Uterus (tissue), 4 donors: ENCODE measurements around the gene ITIH6. TPM values are rescaled to one million over a fixed set of nuclear protein-coding genes. Genes with fewer than 3 reads are reported as not detected.
"Not testable (repeated sequence)": the region's sequence is repeated elsewhere in the genome, so short reads cannot be mapped to it uniquely, and the experiment has no call there.

ENCODE experiments used
- DNase-seq, 2 donors: peaks; one replicate each; pipeline ENCODE4 v3.0.0-alpha.2; 2019 to 2020
- H3K27ac ChIP-seq, 2 donors: fragments of 200-600 bp; sonication (generic); 1 replicate in 1 of 2; 2 replicates in 1 of 2; pipeline ENCODE4 v1.5.1; 2016 to 2018
- H3K27me3 ChIP-seq, 2 donors: fragments of 200-600 bp; sonication (generic); one replicate each; pipeline ENCODE4 v1.5.1; 2018 to 2019; ENCODE audit warnings: control low read depth in 1 of 2
- H3K36me3 ChIP-seq, 2 donors: fragments of 200-600 bp; sonication (generic); one replicate each; pipeline ENCODE4 v1.5.1; 2019; ENCODE audit warnings: control low read depth in 1 of 2
- H3K4me1 ChIP-seq, 2 donors: fragments of 200-600 bp; sonication (generic); one replicate each; pipeline ENCODE4 v1.5.1; 2018 to 2019; ENCODE audit warnings: control low read depth in 1 of 2
- H3K4me3 ChIP-seq, 2 donors: fragments of 200-600 bp; sonication (generic); 1 replicate in 1 of 2; 2 replicates in 1 of 2; pipeline ENCODE4 v1.5.1; 2018 to 2019; ENCODE audit warnings: mild to moderate bottlenecking in 1 of 2
- H3K9me3 ChIP-seq, 2 donors: fragments of 200-600 bp; sonication (generic); one replicate each; pipeline ENCODE4 v1.5.1; 2019; ENCODE audit warnings: control low read depth in 1 of 2
- POLR2A ChIP-seq, 2 donors: fragments of 450-650 bp; IDR thresholded peaks; one replicate each; pipeline ENCODE4 v1.6.1; 2016; ENCODE audit warnings: antibody characterized with exemption in 2 of 2, mild to moderate bottlenecking in 1 of 2, moderate library complexity in 1 of 2
- intact Hi-C: fragments of 100-400 bp; cut with DNase I; formaldehyde crosslinking; loops from one replicate; pipeline ENCODE4 v1.15.1; 2023; ENCODE audit warnings: low total_unique reads
- total RNA-seq, 4 donors: library from RNA; depleted of rRNA in 3 of 4; stranded (reverse); fragments of >200 nt in 3 of 4; gene quantifications; one replicate each; pipeline versions ENCODE4 v1.1.0 to v1.2.4, GENCODE V29; 2014 to 2023
- TF ChIP-seq, protein P1 (sequence below), 4 experiments: fragments of 200-600 bp in 2 of 4; fragments of 450-650 bp in 2 of 4; sonication (generic) in 2 of 4; IDR thresholded peaks; one replicate each; pipeline ENCODE4 v1.5.1; 2016 to 2019; ENCODE audit warnings: antibody characterized with exemption in 4 of 4, mild to moderate bottlenecking in 2 of 4, moderate library complexity in 1 of 4
- donor health status: DM: yes; HTN: yes; CAD: no.

Gene ITIH6
- total RNA-seq, 4 donors from 2014 or later: not detected

DNA sequence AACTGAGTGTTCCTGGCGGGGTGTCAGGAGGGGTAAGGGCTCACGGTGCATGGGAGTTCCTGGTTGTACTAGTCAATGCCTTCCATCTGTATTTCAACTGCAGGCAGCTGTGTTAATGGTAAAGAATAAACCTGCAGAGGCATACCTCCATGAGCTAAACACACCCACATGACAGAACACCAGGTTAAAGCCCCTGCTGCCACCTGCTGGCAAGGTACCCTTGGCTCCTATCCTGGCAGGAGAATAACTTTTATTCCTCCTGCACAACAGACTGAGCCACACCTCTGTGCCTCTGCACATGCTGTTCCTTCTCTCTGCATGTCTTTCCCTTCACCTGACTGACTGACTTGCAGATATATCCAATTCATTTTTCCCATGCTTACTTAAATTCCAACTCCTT, 11.1 kb downstream of the ITIH6 start:
- no peaks in the 10 kb centered on the region for H3K27me3 ChIP-seq
- no peak overlapping the region for H3K4me3 ChIP-seq
- TF ChIP-seq POLR2A (IDR thresholded peaks at IDR 0.05): no peak
- TF ChIP-seq, protein P1, sequence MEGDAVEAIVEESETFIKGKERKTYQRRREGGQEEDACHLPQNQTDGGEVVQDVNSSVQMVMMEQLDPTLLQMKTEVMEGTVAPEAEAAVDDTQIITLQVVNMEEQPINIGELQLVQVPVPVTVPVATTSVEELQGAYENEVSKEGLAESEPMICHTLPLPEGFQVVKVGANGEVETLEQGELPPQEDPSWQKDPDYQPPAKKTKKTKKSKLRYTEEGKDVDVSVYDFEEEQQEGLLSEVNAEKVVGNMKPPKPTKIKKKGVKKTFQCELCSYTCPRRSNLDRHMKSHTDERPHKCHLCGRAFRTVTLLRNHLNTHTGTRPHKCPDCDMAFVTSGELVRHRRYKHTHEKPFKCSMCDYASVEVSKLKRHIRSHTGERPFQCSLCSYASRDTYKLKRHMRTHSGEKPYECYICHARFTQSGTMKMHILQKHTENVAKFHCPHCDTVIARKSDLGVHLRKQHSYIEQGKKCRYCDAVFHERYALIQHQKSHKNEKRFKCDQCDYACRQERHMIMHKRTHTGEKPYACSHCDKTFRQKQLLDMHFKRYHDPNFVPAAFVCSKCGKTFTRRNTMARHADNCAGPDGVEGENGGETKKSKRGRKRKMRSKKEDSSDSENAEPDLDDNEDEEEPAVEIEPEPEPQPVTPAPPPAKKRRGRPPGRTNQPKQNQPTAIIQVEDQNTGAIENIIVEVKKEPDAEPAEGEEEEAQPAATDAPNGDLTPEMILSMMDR (IDR thresholded peaks at IDR 0.05): no peak
- DNase-seq: no peak
- intact Hi-C loops: no loop called here
- no peaks in the 10 kb centered on the region for H3K4me1 ChIP-seq
- no peak overlapping the region for H3K27ac ChIP-seq
- H3K9me3 ChIP-seq: no peaks in the 10 kb centered on the region
- H3K36me3 ChIP-seq: no peaks in the 10 kb centered on the region

DNA sequence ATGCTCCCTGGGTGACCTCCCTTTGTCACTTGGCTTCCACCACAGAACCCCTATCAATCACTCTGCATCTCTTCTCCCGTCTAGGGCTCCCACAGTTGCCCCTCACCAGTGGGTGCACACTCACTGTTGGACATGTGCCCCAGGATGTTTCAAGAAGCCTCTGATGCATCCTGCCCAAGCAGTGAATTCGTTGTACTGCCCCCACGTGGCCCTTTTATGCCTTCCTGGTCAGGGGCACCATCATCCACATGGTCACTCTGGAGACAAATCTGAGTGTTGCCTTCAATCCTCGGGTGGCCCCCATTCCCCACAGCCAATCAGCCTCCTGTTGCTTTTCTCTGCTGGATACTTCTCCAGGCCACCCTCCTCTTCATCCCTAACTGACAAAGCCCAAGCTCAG, 12.2 kb downstream of the ITIH6 start:
- DNase-seq: no peak
- Histone ChIP-seq H3K9me3 (no peaks in the 10 kb centered on the region), H3K27me3 (no peaks in the 10 kb centered on the region), H3K4me3 (no peak overlapping the region), H3K36me3 (no peaks in the 10 kb centered on the region), H3K4me1 (no peaks in the 10 kb centered on the region), H3K27ac (no peak overlapping the region)
- intact Hi-C loops: no loop called here
- no peak for TF ChIP-seq POLR2A (IDR thresholded peaks at IDR 0.05)
- TF ChIP-seq, protein P1 (IDR thresholded peaks at IDR 0.05): no peak

DNA sequence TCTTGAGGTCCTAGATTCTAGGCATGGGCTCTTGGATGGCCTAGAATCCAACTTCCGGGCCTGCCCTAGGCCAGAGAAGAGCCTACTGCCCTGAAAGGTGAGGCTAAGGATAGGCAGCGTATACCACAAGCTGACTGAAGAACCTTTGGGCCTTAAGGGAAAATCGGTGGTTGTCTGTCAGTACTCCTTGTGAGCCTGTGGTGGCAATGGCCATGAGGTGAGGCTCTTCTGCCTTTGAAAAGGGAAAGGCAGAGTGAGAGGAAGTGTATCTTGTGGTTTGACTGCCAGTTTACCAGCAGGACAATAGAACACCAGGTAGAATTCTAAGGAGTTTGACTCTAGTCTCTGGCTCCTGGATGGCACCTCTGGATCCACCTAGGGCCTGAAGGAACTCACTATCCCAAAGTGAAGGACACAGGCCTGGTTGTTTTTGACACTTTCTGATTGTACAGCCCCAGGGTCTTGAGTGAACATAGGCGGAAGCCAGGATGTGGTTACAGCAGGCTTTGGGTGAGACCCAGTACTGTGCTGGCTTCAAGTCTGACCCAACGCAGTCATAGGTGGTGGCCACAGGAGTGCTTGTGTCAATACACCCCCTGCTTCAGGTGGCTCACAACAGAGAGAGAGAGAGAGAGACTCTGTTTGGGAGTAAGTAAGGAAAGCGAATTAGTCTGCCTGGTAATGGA, 20.9 kb downstream of the ITIH6 start:
- Histone ChIP-seq H3K4me3 (no peak overlapping the region), H3K36me3 (no peaks in the 10 kb centered on the region), H3K27ac (no peak overlapping the region), H3K4me1 (no peaks in the 10 kb centered on the region), H3K27me3 (no peaks in the 10 kb centered on the region), H3K9me3 (no peaks in the 10 kb centered on the region)
- TF ChIP-seq, protein P1 (IDR thresholded peaks at IDR 0.05): no peak
- no peak for TF ChIP-seq POLR2A (IDR thresholded peaks at IDR 0.05)
- no peak for DNase-seq
- intact Hi-C loops: no loop called here

DNA sequence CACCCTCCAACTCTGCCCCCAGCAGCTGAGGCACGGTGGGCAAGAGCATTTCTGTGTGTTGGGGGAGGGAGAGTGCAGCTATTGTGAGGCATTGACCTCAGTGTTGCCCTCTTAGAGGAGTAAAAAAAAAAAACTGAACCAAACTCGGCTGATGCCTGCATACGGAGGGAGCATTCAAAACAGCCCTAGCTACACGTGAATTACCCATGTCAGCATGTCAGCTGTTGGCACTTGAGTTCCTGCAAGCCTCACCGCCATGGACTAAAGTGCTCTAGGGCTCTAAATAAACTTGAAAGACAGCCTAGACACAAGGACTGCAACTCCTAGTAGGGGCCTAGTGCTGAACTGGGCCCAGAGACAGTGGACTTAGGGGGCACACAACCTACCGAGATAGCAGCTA, 22.0 kb downstream of the ITIH6 start:
- H3K4me1 ChIP-seq: no peaks in the 10 kb centered on the region
- no peak for TF ChIP-seq POLR2A (IDR thresholded peaks at IDR 0.05)
- TF ChIP-seq, protein P1 (IDR thresholded peaks at IDR 0.05): no peak
- H3K9me3 ChIP-seq: no peaks in the 10 kb centered on the region
- peaks cover 0 to 3% of the 10 kb centered on the region in 2 donors for H3K27me3 ChIP-seq
- DNase-seq: no peak
- no peak overlapping the region for H3K27ac ChIP-seq
- intact Hi-C loops: no loop called here
- no peak overlapping the region for H3K4me3 ChIP-seq
- no peaks in the 10 kb centered on the region for H3K36me3 ChIP-seq

DNA sequence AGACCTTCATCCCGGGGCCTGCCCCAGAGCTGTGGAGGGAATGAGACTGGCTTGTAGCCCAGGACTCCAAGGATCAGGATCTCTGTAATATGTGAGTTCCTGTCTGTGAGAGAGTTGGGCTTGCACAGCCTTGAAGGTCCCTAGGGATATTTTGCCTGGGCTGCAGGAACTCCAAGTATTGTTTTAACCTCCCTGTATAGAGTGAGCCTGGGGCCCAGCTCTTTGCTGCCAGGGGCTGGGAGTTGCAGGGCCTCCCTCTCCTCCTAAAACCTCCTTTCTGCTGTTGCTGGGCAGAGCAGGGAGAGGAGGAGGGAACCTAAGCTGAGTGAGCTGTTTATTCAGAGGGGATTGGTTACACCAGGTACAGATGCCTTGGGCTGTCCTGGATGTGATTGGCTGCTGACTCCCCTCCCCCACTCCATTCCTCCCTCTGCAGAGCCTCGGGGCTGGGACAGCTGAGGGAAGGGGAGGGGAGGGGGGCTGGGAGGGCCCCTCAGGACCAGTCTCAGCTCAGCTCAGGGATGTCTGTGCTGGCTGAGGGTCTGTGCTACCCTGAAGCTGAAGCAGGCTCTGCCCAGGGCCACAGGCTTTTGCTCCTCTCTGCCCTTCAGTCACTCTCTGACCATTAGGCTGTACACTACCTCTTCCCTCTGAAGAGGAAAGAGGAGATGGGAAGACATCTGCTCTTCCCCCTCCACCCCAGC, 23.5 kb downstream of the ITIH6 start:
- intact Hi-C loops, H3K36me3 ChIP-seq, DNase-seq, H3K4me1 ChIP-seq, H3K27me3 ChIP-seq, H3K9me3 ChIP-seq, H3K27ac ChIP-seq, H3K4me3 ChIP-seq: not testable (repeated sequence)
